Loucy (cell line): ENCODE data around the gene RAB10.

ENCODE experiments used
- H2AFZ ChIP-seq: fragments of 200-600 bp; sonication (generic); 2 replicates; pipeline ENCODE4 v1.6.0; 2016; ENCODE audit warnings: antibody characterized with exemption, mild to moderate bottlenecking, low read length, moderate library complexity
- H3F3A ChIP-seq: fragments of 200-600 bp; 2 replicates; pipeline ENCODE4 v1.6.0; 2016; ENCODE audit warnings: antibody characterized with exemption, low read depth, mild to moderate bottlenecking
- H3K27me3 ChIP-seq: fragments of 200-600 bp; sonication (generic); 2 replicates; pipeline ENCODE4 v1.6.1; 2014; ENCODE audit warnings: low read length, mild to moderate bottlenecking; ENCODE audit not compliant: insufficient read depth, poor library complexity, severe bottlenecking
- H3K36me3 ChIP-seq: fragments of 200-600 bp; sonication (generic); 2 replicates; pipeline ENCODE4 v1.6.1; 2016; ENCODE audit warnings: low read length; ENCODE audit not compliant: insufficient read depth
- H3K4me1 ChIP-seq: fragments of 200-600 bp; sonication (generic); 2 replicates; pipeline ENCODE4 v1.5.1; 2014; ENCODE audit warnings: low read length, mild to moderate bottlenecking; ENCODE audit not compliant: insufficient read depth, poor library complexity, severe bottlenecking
- H3K4me2 ChIP-seq: fragments of 200-600 bp; sonication (generic); 2 replicates; pipeline ENCODE4 v1.6.0; 2014; ENCODE audit warnings: antibody characterized with exemption, low read length, low read depth, mild to moderate bottlenecking; ENCODE audit not compliant: poor library complexity, severe bottlenecking
- H3K4me3 ChIP-seq: fragments of 200-600 bp; sonication (generic); 2 replicates; pipeline ENCODE4 v1.5.1; 2014; ENCODE audit warnings: low read length, mild to moderate bottlenecking, mixed read lengths; ENCODE audit not compliant: poor library complexity, severe bottlenecking
- H3K79me2 ChIP-seq: fragments of 200-600 bp; sonication (generic); 2 replicates; pipeline ENCODE4 v1.6.1; 2014; ENCODE audit warnings: low read length; ENCODE audit not compliant: insufficient read depth
- H3K9ac ChIP-seq: fragments of 200-600 bp; sonication (generic); 2 replicates; pipeline ENCODE4 v1.6.0; 2014; ENCODE audit warnings: mild to moderate bottlenecking, low read depth, low read length, moderate library complexity; ENCODE audit not compliant: poor library complexity, severe bottlenecking
- H3K9me2 ChIP-seq: fragments of 200-600 bp; sonication (generic); replicated peaks from 2 replicates; pipeline ENCODE4 v1.6.1; 2016; ENCODE audit warnings: low read depth, low read length, mixed read lengths
- H3K9me3 ChIP-seq: fragments of 200-600 bp; sonication (generic); 2 replicates; pipeline ENCODE4 v1.6.1; 2014; ENCODE audit warnings: mild to moderate bottlenecking, antibody characterized with exemption, low read length, low read depth; ENCODE audit not compliant: insufficient read depth
- H4K20me1 ChIP-seq: fragments of 200-600 bp; sonication (generic); 2 replicates; pipeline ENCODE4 v1.6.0; 2014; ENCODE audit warnings: antibody characterized with exemption, low read length, mild to moderate bottlenecking; ENCODE audit not compliant: insufficient read depth, poor library complexity, severe bottlenecking
- EZH2phosphoT487 ChIP-seq: fragments of 200-600 bp; IDR thresholded peaks from 2 replicates; pipeline ENCODE4 v1.6.1; 2018; ENCODE audit warnings: antibody characterized with exemption, mild to moderate bottlenecking, moderate library complexity, borderline replicate concordance
- TF ChIP-seq, protein P1 (sequence below): fragments of 200-600 bp; sonication (generic); conservative IDR thresholded peaks from 2 replicates; pipeline ENCODE4 v1.5.1; 2014; ENCODE audit warnings: mild to moderate bottlenecking, antibody characterized with exemption, low read length

The RAB10 gene

DNA sequence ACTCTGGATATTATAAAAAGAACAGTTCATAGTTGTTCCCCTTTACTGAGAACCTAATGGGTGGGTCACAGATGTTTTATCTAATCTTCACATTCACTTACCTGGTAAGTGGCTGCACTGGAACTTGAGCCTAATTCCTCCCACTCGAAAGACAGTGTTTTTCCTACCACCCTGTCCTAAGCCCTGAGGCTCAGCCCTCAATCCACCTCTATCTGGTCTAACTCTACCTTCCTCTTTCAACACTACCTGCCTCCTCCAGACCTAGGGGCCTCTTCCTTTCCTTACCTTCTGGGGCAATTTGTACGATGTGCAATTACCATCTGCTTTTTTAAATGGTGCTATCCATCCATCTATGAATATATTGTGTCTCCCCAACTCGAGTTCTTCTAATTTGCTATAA, 41.9 kb upstream of the RAB10 start:
- Histone ChIP-seq H3K9ac (no peak overlapping the region), H3K79me2 (no peaks in the 10 kb centered on the region), H3K4me2 (peak overlapping the region; percentile 46), H3K9me2 (no peaks in the 10 kb centered on the region), H3K9me3 (no peaks in the 10 kb centered on the region), H3K4me3 (no peak overlapping the region), H2AFZ (no peak overlapping the region), H3F3A (no peaks in the 10 kb centered on the region), H3K27me3 (no peaks in the 10 kb centered on the region), H3K4me1 (no peaks in the 10 kb centered on the region), H4K20me1 (no peaks in the 10 kb centered on the region), H3K36me3 (no peaks in the 10 kb centered on the region)
- no peak for TF ChIP-seq EZH2phosphoT487
- TF ChIP-seq, protein P1, sequence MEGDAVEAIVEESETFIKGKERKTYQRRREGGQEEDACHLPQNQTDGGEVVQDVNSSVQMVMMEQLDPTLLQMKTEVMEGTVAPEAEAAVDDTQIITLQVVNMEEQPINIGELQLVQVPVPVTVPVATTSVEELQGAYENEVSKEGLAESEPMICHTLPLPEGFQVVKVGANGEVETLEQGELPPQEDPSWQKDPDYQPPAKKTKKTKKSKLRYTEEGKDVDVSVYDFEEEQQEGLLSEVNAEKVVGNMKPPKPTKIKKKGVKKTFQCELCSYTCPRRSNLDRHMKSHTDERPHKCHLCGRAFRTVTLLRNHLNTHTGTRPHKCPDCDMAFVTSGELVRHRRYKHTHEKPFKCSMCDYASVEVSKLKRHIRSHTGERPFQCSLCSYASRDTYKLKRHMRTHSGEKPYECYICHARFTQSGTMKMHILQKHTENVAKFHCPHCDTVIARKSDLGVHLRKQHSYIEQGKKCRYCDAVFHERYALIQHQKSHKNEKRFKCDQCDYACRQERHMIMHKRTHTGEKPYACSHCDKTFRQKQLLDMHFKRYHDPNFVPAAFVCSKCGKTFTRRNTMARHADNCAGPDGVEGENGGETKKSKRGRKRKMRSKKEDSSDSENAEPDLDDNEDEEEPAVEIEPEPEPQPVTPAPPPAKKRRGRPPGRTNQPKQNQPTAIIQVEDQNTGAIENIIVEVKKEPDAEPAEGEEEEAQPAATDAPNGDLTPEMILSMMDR, result no peak

DNA sequence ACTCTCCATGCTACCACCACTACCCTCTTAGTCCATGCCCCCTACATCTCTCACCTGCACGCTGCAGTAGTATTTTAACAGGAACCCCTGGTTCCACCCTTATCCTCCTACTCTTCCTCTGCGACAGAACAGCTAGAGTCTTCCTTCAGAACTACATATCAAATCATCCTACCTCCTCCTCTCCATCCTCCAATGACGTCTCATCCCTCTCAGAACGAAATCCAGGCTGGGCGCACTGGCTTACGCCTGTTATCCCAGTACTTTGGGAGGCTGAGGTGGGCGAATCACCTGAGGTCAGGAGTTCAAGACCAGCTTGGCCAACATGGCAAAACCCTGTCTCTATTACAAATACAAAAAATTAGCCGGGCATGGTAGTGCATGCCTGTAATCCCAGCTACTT, 41.3 kb upstream of the RAB10 start:
- Histone ChIP-seq H3K4me2 (no peak overlapping the region), H2AFZ (no peak overlapping the region), H4K20me1 (no peaks in the 10 kb centered on the region), H3K4me1 (no peaks in the 10 kb centered on the region), H3K36me3 (no peaks in the 10 kb centered on the region), H3K9me3 (no peaks in the 10 kb centered on the region), H3F3A (no peaks in the 10 kb centered on the region), H3K27me3 (no peaks in the 10 kb centered on the region), H3K9me2 (no peaks in the 10 kb centered on the region), H3K4me3 (no peak overlapping the region), H3K79me2 (no peaks in the 10 kb centered on the region), H3K9ac (no peak overlapping the region)
- no peak for TF ChIP-seq EZH2phosphoT487
- TF ChIP-seq, protein P1, result no peak

DNA sequence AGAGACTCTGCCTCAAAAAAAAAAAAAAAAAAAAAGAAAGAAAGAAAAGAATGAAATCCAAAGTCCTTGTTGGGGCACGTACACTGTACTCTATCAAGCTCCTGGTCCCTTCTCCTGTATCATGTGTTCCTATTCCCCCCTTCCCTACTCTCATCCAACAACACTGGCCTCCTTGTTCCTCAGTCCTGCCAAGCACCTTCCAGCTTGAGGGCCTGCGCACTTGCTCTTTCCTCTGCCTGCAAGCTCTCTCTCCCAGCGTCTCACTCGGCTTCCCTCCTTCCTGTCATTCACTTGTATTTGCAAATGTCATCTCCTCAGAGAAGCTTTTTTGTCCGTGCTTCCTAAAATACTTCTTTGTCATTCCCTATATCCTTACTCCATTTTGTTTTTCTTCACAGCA, 40.8 kb upstream of the RAB10 start:
- Histone ChIP-seq H3K4me2 (no peak overlapping the region), H3K4me1 (no peaks in the 10 kb centered on the region), H3K9me2 (no peaks in the 10 kb centered on the region), H3K27me3 (no peaks in the 10 kb centered on the region), H3K9ac (no peak overlapping the region), H3K4me3 (no peak overlapping the region), H2AFZ (no peak overlapping the region), H3K9me3 (no peaks in the 10 kb centered on the region), H3F3A (no peaks in the 10 kb centered on the region), H4K20me1 (no peaks in the 10 kb centered on the region), H3K79me2 (no peaks in the 10 kb centered on the region), H3K36me3 (no peaks in the 10 kb centered on the region)
- TF ChIP-seq EZH2phosphoT487, result no peak
- TF ChIP-seq, protein P1, result no peak
